Astrocyte of the spinal cord (primary cell): ENCODE results near the gene CAMK2B.

ENCODE experiments used
- DNase-seq: peaks from one replicate; pipeline ENCODE4 v3.0.0; 2011; ENCODE audit warnings: low read depth, low spot score
- H3K4me3 ChIP-seq: 2 replicates; pipeline ENCODE4 v1.5.1; 2011; ENCODE audit warnings: low read depth, mild to moderate bottlenecking, low read length, moderate library complexity
- in situ Hi-C: cut with HindIII; loops from 2 replicates; pipeline ENCODE4 v1.10.0; 2017; ENCODE audit warnings: low sequenced_read_pairs
- TF ChIP-seq, protein P1 (sequence below): IDR thresholded peaks from 2 replicates; pipeline ENCODE4 v1.5.1; 2012; ENCODE audit warnings: low read depth, mild to moderate bottlenecking, low read length, inconsistent platforms

CAMK2B gene

DNA sequence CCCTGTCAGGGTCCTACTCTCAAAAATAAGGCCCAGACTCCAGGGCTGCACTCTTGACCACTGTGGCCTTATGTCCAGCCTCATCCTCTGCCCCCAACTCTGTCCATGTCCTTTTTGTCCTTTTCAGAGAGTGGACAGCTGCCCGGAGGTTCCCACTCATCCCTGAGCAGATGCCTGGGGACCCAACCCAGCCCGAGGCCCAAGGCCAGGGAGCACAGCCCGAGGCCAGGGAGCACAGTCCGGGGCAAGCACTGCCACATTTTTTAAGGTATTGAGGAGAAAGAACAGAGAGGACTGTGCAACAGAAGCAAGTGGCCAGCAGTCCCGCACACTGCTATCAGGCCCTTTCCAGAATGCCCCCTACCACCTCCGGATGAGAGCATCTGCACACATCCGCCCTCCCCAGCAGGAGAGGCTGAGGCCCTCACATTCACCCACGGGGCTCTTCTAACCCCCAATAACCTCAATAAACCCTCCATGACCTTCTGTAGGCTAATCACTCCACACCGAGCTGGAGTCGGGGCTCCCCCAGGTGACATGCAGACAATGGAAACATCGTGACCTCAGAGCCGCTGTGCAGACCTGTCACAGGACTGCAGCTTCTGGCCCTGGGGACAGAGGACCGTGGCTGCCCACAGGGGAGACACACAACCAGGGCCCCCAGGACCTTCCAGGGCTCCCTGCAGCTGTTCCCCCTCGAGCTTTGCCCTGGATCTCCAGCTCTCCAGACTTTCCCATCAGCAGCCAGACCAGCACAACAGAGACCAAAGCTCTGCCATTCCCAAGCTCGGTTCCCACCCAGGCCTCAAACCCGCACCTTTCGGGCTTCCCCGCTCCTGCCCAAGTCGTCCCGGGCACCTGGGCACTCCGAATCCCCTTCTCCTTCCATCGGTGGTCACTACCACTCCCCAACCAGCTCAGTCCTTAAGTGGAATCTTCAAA is 51.4 kb downstream of the CAMK2B start:
- no peak overlapping the region for H3K4me3 ChIP-seq
- TF ChIP-seq, protein P1, sequence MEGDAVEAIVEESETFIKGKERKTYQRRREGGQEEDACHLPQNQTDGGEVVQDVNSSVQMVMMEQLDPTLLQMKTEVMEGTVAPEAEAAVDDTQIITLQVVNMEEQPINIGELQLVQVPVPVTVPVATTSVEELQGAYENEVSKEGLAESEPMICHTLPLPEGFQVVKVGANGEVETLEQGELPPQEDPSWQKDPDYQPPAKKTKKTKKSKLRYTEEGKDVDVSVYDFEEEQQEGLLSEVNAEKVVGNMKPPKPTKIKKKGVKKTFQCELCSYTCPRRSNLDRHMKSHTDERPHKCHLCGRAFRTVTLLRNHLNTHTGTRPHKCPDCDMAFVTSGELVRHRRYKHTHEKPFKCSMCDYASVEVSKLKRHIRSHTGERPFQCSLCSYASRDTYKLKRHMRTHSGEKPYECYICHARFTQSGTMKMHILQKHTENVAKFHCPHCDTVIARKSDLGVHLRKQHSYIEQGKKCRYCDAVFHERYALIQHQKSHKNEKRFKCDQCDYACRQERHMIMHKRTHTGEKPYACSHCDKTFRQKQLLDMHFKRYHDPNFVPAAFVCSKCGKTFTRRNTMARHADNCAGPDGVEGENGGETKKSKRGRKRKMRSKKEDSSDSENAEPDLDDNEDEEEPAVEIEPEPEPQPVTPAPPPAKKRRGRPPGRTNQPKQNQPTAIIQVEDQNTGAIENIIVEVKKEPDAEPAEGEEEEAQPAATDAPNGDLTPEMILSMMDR = no peak
- no peak for DNase-seq
- in situ Hi-C loops = no loop called here

DNA sequence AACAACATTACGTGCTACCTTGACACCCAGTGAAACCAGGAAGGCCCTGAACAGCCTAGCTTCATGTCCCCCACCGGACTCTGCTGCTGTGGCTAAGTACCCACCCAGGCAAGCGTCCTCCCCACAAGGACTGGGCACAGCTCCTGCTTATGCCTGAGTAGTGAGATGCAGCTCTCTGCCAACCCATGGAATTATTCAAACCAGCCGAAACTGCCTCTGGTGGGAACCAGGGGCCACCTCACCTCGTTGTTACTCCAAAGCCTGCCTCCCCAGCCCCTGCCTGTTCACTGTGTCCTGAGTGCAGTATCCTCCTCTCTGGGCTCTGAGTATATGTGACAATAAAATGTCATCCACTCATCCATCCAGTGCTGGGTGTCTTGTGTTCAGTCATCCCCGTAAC is 52.4 kb downstream of the CAMK2B start:
- TF ChIP-seq, protein P1 = no peak
- in situ Hi-C loops = no loop called here
- DNase-seq = no peak
- no peak overlapping the region for H3K4me3 ChIP-seq

DNA sequence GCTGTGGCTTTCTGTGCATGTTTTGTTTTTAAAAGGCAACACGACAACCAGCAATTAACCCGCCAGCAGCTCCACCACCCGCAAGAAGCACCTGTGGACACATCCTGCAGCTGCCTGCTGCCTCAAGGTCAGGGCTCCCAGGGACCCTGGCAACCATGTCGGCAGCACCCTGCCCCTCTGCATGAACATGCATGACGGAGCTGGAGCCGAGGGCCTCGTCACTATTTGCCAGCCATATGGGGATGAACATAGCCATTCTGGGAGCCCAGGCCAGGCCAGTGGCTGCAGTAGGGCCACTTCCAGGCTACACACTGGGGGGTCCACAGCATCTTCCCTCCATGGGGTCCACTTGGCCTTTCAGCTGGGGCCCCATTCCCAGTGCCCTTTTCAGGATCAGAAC is 52.9 kb downstream of the CAMK2B start:
- in situ Hi-C loops = no loop called here

DNA sequence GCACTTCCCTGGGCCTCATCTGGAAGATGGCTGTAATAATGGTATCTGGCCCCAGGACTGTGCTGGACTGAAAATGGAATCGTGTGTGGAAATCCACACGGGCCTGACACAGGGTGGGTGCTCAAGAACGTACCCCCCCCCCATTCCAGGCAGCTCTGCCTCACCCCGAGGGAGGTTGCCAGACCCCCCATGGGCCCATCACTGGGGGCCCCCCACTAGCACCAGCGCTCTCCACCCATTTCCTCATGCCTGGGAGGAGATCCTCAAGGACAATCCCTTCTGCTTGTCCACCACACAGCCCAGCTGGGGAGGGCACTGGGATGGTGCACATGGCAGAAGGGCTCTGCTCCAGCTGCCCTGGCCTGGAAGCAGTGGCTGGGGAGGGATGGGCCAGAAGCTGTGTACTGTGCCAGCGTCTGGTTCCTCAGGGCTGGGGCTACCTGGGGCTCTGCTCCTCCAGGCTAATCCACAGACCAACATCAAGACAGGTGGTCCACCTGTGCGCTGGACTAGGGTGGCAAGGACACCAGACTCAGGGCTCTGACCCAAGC is 55.4 kb downstream of the CAMK2B start:
- no peak for DNase-seq
- TF ChIP-seq, protein P1 = no peak
- H3K4me3 ChIP-seq = no peak overlapping the region
- in situ Hi-C loops = no loop called here

More for the DNA sequence above, 52.9 kb downstream of the CAMK2B start:
- H3K4me3 ChIP-seq = no peak overlapping the region
- DNase-seq = no peak
- TF ChIP-seq, protein P1 = no peak

DNA sequence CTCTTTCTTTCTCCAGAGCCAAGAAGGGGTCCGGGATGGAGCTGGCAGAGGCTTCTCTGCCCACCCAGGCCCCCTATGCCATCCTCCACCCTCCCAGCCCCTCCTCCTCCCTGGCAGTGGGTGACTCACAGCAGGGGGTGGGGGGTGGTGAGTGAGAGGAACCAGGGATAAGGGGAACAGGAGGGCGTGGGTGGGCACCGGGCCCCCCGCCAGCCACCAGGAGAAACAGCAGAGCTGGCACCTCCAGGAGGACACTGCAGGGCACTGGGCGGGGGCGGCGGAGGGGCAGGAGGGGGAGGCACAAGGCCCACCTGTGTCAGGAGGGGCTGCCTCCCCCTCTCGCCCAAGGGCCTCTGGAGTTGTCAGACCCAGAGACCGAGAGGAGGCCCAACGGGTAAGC is 56.0 kb downstream of the CAMK2B start:
- in situ Hi-C loops = no loop called here
- no peak overlapping the region for H3K4me3 ChIP-seq
- TF ChIP-seq, protein P1 = no peak
- no peak for DNase-seq

DNA sequence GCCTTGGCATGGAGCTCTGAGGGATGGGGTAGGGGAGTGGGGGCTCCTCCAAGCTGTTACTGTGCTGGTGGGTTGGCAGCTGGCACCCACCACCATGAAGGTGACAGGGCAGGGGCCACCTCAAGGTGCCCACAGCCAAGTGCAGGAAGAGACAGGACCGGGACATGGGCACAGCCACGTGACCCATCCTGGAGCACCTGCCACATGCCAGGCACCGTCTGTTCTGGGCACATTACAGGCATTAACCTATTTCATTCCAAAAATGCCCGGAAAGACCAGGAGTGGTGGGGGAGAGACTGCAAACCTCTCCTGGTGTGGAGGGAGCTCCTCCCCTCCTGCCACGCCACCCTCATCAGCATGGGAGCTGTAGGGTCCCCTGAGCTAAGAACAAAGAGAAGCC is 56.7 kb downstream of the CAMK2B start:
- in situ Hi-C loops = no loop called here
- TF ChIP-seq, protein P1 = no peak
- DNase-seq = no peak
- H3K4me3 ChIP-seq = no peak overlapping the region
